Hepatocyte (in vitro differentiated cells): ENCODE results near the gene DNAJC5G. TPM values are rescaled to one million over a fixed set of nuclear protein-coding genes. Genes with fewer than 3 reads are reported as not detected.

Source experiments
- DNase-seq: peaks from one replicate; pipeline ENCODE4 v3.0.0-alpha.2; 2016; ENCODE audit warnings: low spot score
- H2AFZ ChIP-seq: fragments of 200-600 bp; sonication (generic); 2 replicates; pipeline ENCODE4 v1.6.0; 2016; ENCODE audit warnings: antibody characterized with exemption, mild to moderate bottlenecking
- H3K27ac ChIP-seq: fragments of 200-600 bp; sonication (generic); 2 replicates; pipeline ENCODE4 v1.5.1; 2016; ENCODE audit warnings: mild to moderate bottlenecking
- H3K27me3 ChIP-seq: fragments of 200-600 bp; sonication (generic); 2 replicates; pipeline ENCODE4 v1.6.1; 2016
- H3K36me3 ChIP-seq: fragments of 200-600 bp; sonication (generic); replicated peaks from 2 replicates; pipeline ENCODE4 v1.5.1; 2016; ENCODE audit warnings: low read depth; ENCODE audit not compliant: insufficient read depth
- H3K4me1 ChIP-seq: fragments of 200-600 bp; sonication (generic); 2 replicates; pipeline ENCODE4 v1.5.1; 2016; ENCODE audit warnings: mild to moderate bottlenecking, moderate library complexity; ENCODE audit not compliant: insufficient read depth
- H3K4me2 ChIP-seq: fragments of 200-600 bp; sonication (generic); 2 replicates; pipeline ENCODE4 v1.6.0; 2016
- H3K4me3 ChIP-seq: fragments of 200-600 bp; sonication (generic); 2 replicates; pipeline ENCODE4 v1.5.1; 2016; ENCODE audit warnings: mild to moderate bottlenecking
- H3K79me2 ChIP-seq: fragments of 200-600 bp; sonication (generic); 2 replicates; pipeline ENCODE4 v1.6.0; 2017; ENCODE audit warnings: mild to moderate bottlenecking
- H3K9me2 ChIP-seq: fragments of 200-600 bp; sonication (generic); replicated peaks from 2 replicates; pipeline ENCODE4 v1.6.0; 2017; ENCODE audit warnings: mild to moderate bottlenecking; ENCODE audit not compliant: insufficient read depth
- H3K9me3 ChIP-seq: fragments of 200-600 bp; sonication (generic); 2 replicates; pipeline ENCODE4 v1.5.1; 2016; ENCODE audit warnings: low read depth, mild to moderate bottlenecking
- H4K20me1 ChIP-seq: fragments of 200-600 bp; sonication (generic); 2 replicates; pipeline ENCODE4 v1.6.0; 2016; ENCODE audit warnings: mild to moderate bottlenecking; ENCODE audit not compliant: insufficient read depth, poor library complexity, severe bottlenecking
- CTCF ChIP-seq: fragments of 200-600 bp; sonication (generic); IDR thresholded peaks from 2 replicates; pipeline ENCODE4 v1.5.1; 2016; ENCODE audit warnings: antibody characterized with exemption, mild to moderate bottlenecking; ENCODE audit not compliant: poor library complexity
- EZH2 ChIP-seq: fragments of 200-600 bp; sonication (generic); IDR thresholded peaks from 2 replicates; pipeline ENCODE4 v1.6.1; 2016; ENCODE audit warnings: antibody characterized with exemption, mild to moderate bottlenecking, borderline replicate concordance
- EZH2phosphoT487 ChIP-seq: fragments of 200-600 bp; sonication (generic); IDR thresholded peaks from one replicate; pipeline ENCODE4 v1.6.1; 2018; ENCODE audit warnings: antibody characterized with exemption, mild to moderate bottlenecking, low read depth, moderate library complexity; ENCODE audit not compliant: unreplicated experiment, severe bottlenecking
- WGBS: methylation state at CpG from one replicate; pipeline ENCODE4 v1.1.6; 2016; ENCODE audit warnings: low lambda C conversion rate; ENCODE audit errors: missing lambda C conversion rate; 5-methylcytosine and 5-hydroxymethylcytosine counted together
- polyA plus RNA-seq: library from polyadenylated mRNA; unstranded; fragments of >200 nt; fragmentation: Nextera tagmentation; extraction: Ambion mirVana; gene quantifications from 2 replicates; pipeline ENCODE4 v1.2.1, GENCODE V29; 2016
- total RNA-seq: library from RNA; depleted of rRNA; stranded (reverse); fragments of >200 nt; gene quantifications from 2 replicates; pipeline ENCODE4 v1.2.3, GENCODE V29; 2014

The DNAJC5G gene
- total and polyA plus RNA-seq, 2 experiments from 2014 or later = not detected

GRCh38 chr2:27284996-27285395, 9.8 kb downstream of the DNAJC5G start:
- TF ChIP-seq EZH2 (no peak), CTCF (no peak), EZH2phosphoT487 (no peak)
- Histone ChIP-seq H4K20me1 (no peaks in the 10 kb centered on the region), H2AFZ (no peak overlapping the region), H3K4me2 (no peak overlapping the region), H3K36me3 (no peaks in the 10 kb centered on the region), H3K9me2 (no peaks in the 10 kb centered on the region), H3K9me3 (no peaks in the 10 kb centered on the region), H3K79me2 (no peaks in the 10 kb centered on the region), H3K27ac (no peak overlapping the region), H3K4me3 (no peak overlapping the region), H3K4me1 (no peaks in the 10 kb centered on the region), H3K27me3 (peaks cover 10% of the 10 kb centered on the region)
- DNase-seq = no peak
- WGBS = 80% methylated on average over 1 of the region's 1 CpG

- H3K79me2 ChIP-seq = no peaks in the 10 kb centered on the region
- H3K27me3 ChIP-seq = peaks cover 10% of the 10 kb centered on the region
These were observed 10.2 kb downstream of the DNAJC5G start for GRCh38 chr2:27285481-27285880.

GRCh38 chr2:27288610-27289009, 13.4 kb downstream of the DNAJC5G start:
- Histone ChIP-seq H3K4me2 (no peak overlapping the region), H3K27me3 (peaks cover 12% of the 10 kb centered on the region), H3K79me2 (no peaks in the 10 kb centered on the region), H3K9me2 (no peaks in the 10 kb centered on the region), H3K9me3 (no peaks in the 10 kb centered on the region), H3K4me1 (peaks cover 1% of the 10 kb centered on the region), H3K36me3 (no peaks in the 10 kb centered on the region), H2AFZ (no peak overlapping the region), H3K27ac (no peak overlapping the region), H4K20me1 (no peaks in the 10 kb centered on the region), H3K4me3 (no peak overlapping the region)
- 70% methylated on average over 3 of the region's 3 CpGs for WGBS
- no peak for TF ChIP-seq EZH2phosphoT487
- TF ChIP-seq EZH2 = no peak
- TF ChIP-seq CTCF = no peak
- DNase-seq = no peak

More at GRCh38 chr2:27285481-27285880, 10.2 kb downstream of the DNAJC5G start:
- Histone ChIP-seq H3K9me2 (no peaks in the 10 kb centered on the region), H3K9me3 (no peaks in the 10 kb centered on the region), H3K27ac (no peak overlapping the region), H3K4me2 (no peak overlapping the region), H2AFZ (no peak overlapping the region), H4K20me1 (no peaks in the 10 kb centered on the region), H3K36me3 (no peaks in the 10 kb centered on the region), H3K4me3 (no peak overlapping the region), H3K4me1 (no peaks in the 10 kb centered on the region)
- TF ChIP-seq EZH2 (no peak), CTCF (no peak), EZH2phosphoT487 (no peak)
- WGBS = 88% methylated on average over 6 of the region's 6 CpGs
- no peak for DNase-seq

- Histone ChIP-seq H3K27ac (no peak overlapping the region), H3K4me1 (peaks cover 4% of the 10 kb centered on the region), H3K79me2 (no peaks in the 10 kb centered on the region), H3K9me3 (no peaks in the 10 kb centered on the region), H3K4me2 (no peak overlapping the region), H3K36me3 (no peaks in the 10 kb centered on the region), H3K4me3 (no peak overlapping the region), H3K9me2 (no peaks in the 10 kb centered on the region), H2AFZ (no peak overlapping the region), H3K27me3 (peaks cover 12% of the 10 kb centered on the region), H4K20me1 (no peaks in the 10 kb centered on the region)
- TF ChIP-seq EZH2 (no peak), CTCF (no peak), EZH2phosphoT487 (no peak)
- no peak for DNase-seq
- WGBS = 96% methylated on average over 5 of the region's 5 CpGs
These were observed 15.3 kb downstream of the DNAJC5G start for GRCh38 chr2:27290549-27290948.
